ENCODE results near the gene SERPINB11.

The SERPINB11 gene

GRCh38 chr18:63747006-63747405 lies 44.2 kb downstream of the SERPINB11 start:
- TF ChIP-seq EZH2phosphoT487 (IDR thresholded peaks at IDR 0.05; ENCODE audit: borderline replicate concordance, low read length) (no peak), CTCF (IDR thresholded peaks at IDR 0.05; ENCODE audit: low read depth, low read length, poor library complexity, severe bottlenecking) (no peak)
- Histone ChIP-seq H3K9me2 (replicated peaks; ENCODE audit: control insufficient read depth, low read length) (no peaks in the 10 kb centered on the region), H3K79me2 (ENCODE audit: control insufficient read depth, low read length) (no peaks in the 10 kb centered on the region), H3K9me3 (ENCODE audit: control insufficient read depth, insufficient read depth, low read length) (no peaks in the 10 kb centered on the region), H3K27me3 (ENCODE audit: control insufficient read depth, low read length) (no peaks in the 10 kb centered on the region), H3K4me2 (ENCODE audit: low read length) (no peak overlapping the region), H4K20me1 (ENCODE audit: control insufficient read depth, insufficient read depth, low read depth, low read length) (no peaks in the 10 kb centered on the region), H3F3A (ENCODE audit: control insufficient read depth, insufficient read depth) (no peaks in the 10 kb centered on the region), H3K36me3 (ENCODE audit: control insufficient read depth, low read length) (no peaks in the 10 kb centered on the region), H3K27ac (ENCODE audit: low read depth, low read length) (no peak overlapping the region), H3K4me3 (ENCODE audit: low read length) (no peak overlapping the region), H3K4me1 (ENCODE audit: control insufficient read depth, low read length) (no peaks in the 10 kb centered on the region)

- no peaks in the 10 kb centered on the region for H3K79me2 ChIP-seq (ENCODE audit: control insufficient read depth, low read length)
- no peaks in the 10 kb centered on the region for H3K4me1 ChIP-seq (ENCODE audit: control insufficient read depth, low read length)
- no peaks in the 10 kb centered on the region for H3K36me3 ChIP-seq (ENCODE audit: control insufficient read depth, low read length)
- H4K20me1 ChIP-seq (ENCODE audit: control insufficient read depth, insufficient read depth, low read depth, low read length): no peaks in the 10 kb centered on the region
- no peaks in the 10 kb centered on the region for H3K27me3 ChIP-seq (ENCODE audit: control insufficient read depth, low read length)
- no peaks in the 10 kb centered on the region for H3K9me2 ChIP-seq (replicated peaks; ENCODE audit: control insufficient read depth, low read length)
- H3K4me2 ChIP-seq (ENCODE audit: low read length): no peak overlapping the region
- TF ChIP-seq CTCF (IDR thresholded peaks at IDR 0.05; ENCODE audit: low read depth, low read length, poor library complexity, severe bottlenecking): no peak
- TF ChIP-seq EZH2phosphoT487 (IDR thresholded peaks at IDR 0.05; ENCODE audit: borderline replicate concordance, low read length): no peak
- no peaks in the 10 kb centered on the region for H3F3A ChIP-seq (ENCODE audit: control insufficient read depth, insufficient read depth)
- no peaks in the 10 kb centered on the region for H3K9me3 ChIP-seq (ENCODE audit: control insufficient read depth, insufficient read depth, low read length)
- H3K4me3 ChIP-seq (ENCODE audit: low read length): no peak overlapping the region
- H3K27ac ChIP-seq (ENCODE audit: low read depth, low read length): no peak overlapping the region
Observed at GRCh38 chr18:63749489-63749888, 46.7 kb downstream of the SERPINB11 start.

- TF ChIP-seq EZH2phosphoT487 (IDR thresholded peaks at IDR 0.05; ENCODE audit: borderline replicate concordance, low read length) (no peak), CTCF (IDR thresholded peaks at IDR 0.05; ENCODE audit: low read depth, low read length, poor library complexity, severe bottlenecking) (no peak)
- H3K4me3 ChIP-seq (ENCODE audit: low read length): no peak overlapping the region
- no peaks in the 10 kb centered on the region for H3K79me2 ChIP-seq (ENCODE audit: control insufficient read depth, low read length)
- H3K9me3 ChIP-seq (ENCODE audit: control insufficient read depth, insufficient read depth, low read length): no peaks in the 10 kb centered on the region
- no peaks in the 10 kb centered on the region for H3K9me2 ChIP-seq (replicated peaks; ENCODE audit: control insufficient read depth, low read length)
- H3K27ac ChIP-seq (ENCODE audit: low read depth, low read length): no peak overlapping the region
- H3F3A ChIP-seq (ENCODE audit: control insufficient read depth, insufficient read depth): no peaks in the 10 kb centered on the region
- H3K4me1 ChIP-seq (ENCODE audit: control insufficient read depth, low read length): no peaks in the 10 kb centered on the region
- no peak overlapping the region for H3K4me2 ChIP-seq (ENCODE audit: low read length)
- H3K36me3 ChIP-seq (ENCODE audit: control insufficient read depth, low read length): no peaks in the 10 kb centered on the region
- no peaks in the 10 kb centered on the region for H3K27me3 ChIP-seq (ENCODE audit: control insufficient read depth, low read length)
- no peaks in the 10 kb centered on the region for H4K20me1 ChIP-seq (ENCODE audit: control insufficient read depth, insufficient read depth, low read depth, low read length)
Observed at GRCh38 chr18:63752636-63753035, 49.9 kb downstream of the SERPINB11 start.

GRCh38 chr18:63753676-63754075 lies 50.9 kb downstream of the SERPINB11 start:
- TF ChIP-seq CTCF (IDR thresholded peaks at IDR 0.05; ENCODE audit: low read depth, low read length, poor library complexity, severe bottlenecking) (no peak), EZH2phosphoT487 (IDR thresholded peaks at IDR 0.05; ENCODE audit: borderline replicate concordance, low read length) (no peak)
- no peaks in the 10 kb centered on the region for H3K79me2 ChIP-seq (ENCODE audit: control insufficient read depth, low read length)
- H4K20me1 ChIP-seq (ENCODE audit: control insufficient read depth, insufficient read depth, low read depth, low read length): no peaks in the 10 kb centered on the region
- H3K4me2 ChIP-seq (ENCODE audit: low read length): no peak overlapping the region
- H3K9me3 ChIP-seq (ENCODE audit: control insufficient read depth, insufficient read depth, low read length): no peaks in the 10 kb centered on the region
- H3K4me1 ChIP-seq (ENCODE audit: control insufficient read depth, low read length): no peaks in the 10 kb centered on the region
- no peak overlapping the region for H3K27ac ChIP-seq (ENCODE audit: low read depth, low read length)
- H3K27me3 ChIP-seq (ENCODE audit: control insufficient read depth, low read length): no peaks in the 10 kb centered on the region
- H3F3A ChIP-seq (ENCODE audit: control insufficient read depth, insufficient read depth): no peaks in the 10 kb centered on the region
- H3K4me3 ChIP-seq (ENCODE audit: low read length): no peak overlapping the region
- no peaks in the 10 kb centered on the region for H3K9me2 ChIP-seq (replicated peaks; ENCODE audit: control insufficient read depth, low read length)
- no peaks in the 10 kb centered on the region for H3K36me3 ChIP-seq (ENCODE audit: control insufficient read depth, low read length)

All from DOHH2 (cell line).